IMR-90 (cell line): ENCODE data around the gene CCDC141. TPM values are rescaled to one million over a fixed set of nuclear protein-coding genes. Genes with fewer than 3 reads are reported as not detected.

Experiments
- ATAC-seq: fragments of 200-7000 bp; cut with Tn5 transposase; 2 replicates; pipeline ENCODE4 v1.9.1; 2020; ENCODE audit warnings: low read depth, mild to moderate bottlenecking, moderate library complexity
- BruUV-seq: library from RNA; stranded (reverse); fragments of 400-500 nt; replicated peaks from 2 replicates; lab custom pipeline; 2021; lab: Mats Ljungman, UMichigan
- CTCF ChIA-PET: fragments of 300-600 bp; formaldehyde crosslinking; extraction: SDS; loops from one replicate; lab custom pipeline; 2021; ENCODE audit warnings: antibody characterized with exemption; lab: Yijun Ruan, JAX
- POLR2A ChIA-PET: fragments of 300-600 bp; sonication (Branson Sonifier 250); formaldehyde crosslinking; loops from one replicate; lab custom pipeline; 2022; ENCODE audit warnings: antibody characterized with exemption; ENCODE audit not compliant: unreplicated experiment; lab: Charles Lee
- DNase-seq: peaks from one replicate; pipeline ENCODE4 v3.0.0; 2013
- H2AFZ ChIP-seq: replicated peaks from 2 replicates; pipeline ENCODE3; 2013; ENCODE audit warnings: low read length, mild to moderate bottlenecking; ENCODE audit not compliant: poor library complexity
- H2AK5ac ChIP-seq: 2 replicates; pipeline ENCODE4 v1.6.1; 2013; ENCODE audit warnings: low read depth, low read length, inconsistent platforms
- H2AK9ac ChIP-seq: replicated peaks from 2 replicates; pipeline ENCODE3; 2013; ENCODE audit warnings: mild to moderate bottlenecking, low read depth, low read length, moderate library complexity; ENCODE audit not compliant: poor library complexity
- H2BK120ac ChIP-seq: 2 replicates; pipeline ENCODE4 v1.6.1; 2013; ENCODE audit warnings: low read depth, low read length, inconsistent platforms
- H2BK15ac ChIP-seq: 3 replicates; pipeline ENCODE4 v1.6.1; 2013; ENCODE audit warnings: low read depth, low read length, inconsistent platforms
- H2BK20ac ChIP-seq: 2 replicates; pipeline ENCODE4 v1.6.1; 2013; ENCODE audit warnings: low read depth, mild to moderate bottlenecking, inconsistent platforms, low read length, moderate library complexity
- H2BK5ac ChIP-seq: 2 replicates; pipeline ENCODE4 v1.6.1; 2013; ENCODE audit warnings: mild to moderate bottlenecking, low read depth, low read length, inconsistent platforms; ENCODE audit not compliant: poor library complexity, severe bottlenecking
- H3K14ac ChIP-seq: replicated peaks from 2 replicates; pipeline ENCODE4 v1.6.1; 2013; ENCODE audit warnings: low read depth, low read length, inconsistent platforms
- H3K18ac ChIP-seq: 2 replicates; pipeline ENCODE4 v1.6.1; 2013; ENCODE audit warnings: low read depth, low read length, control low read depth
- H3K23ac ChIP-seq: 2 replicates; pipeline ENCODE4 v1.6.1; 2013; ENCODE audit warnings: low read depth, low read length, inconsistent platforms
- H3K27ac ChIP-seq: 2 replicates; pipeline ENCODE4 v1.5.1; 2013; ENCODE audit warnings: mild to moderate bottlenecking, control low read depth, low read length; ENCODE audit not compliant: insufficient read depth
- H3K27me3 ChIP-seq: 2 replicates; pipeline ENCODE4 v1.6.1; 2013; ENCODE audit warnings: low read length; ENCODE audit not compliant: control insufficient read depth, insufficient read depth
- H3K36me3 ChIP-seq: 2 replicates; pipeline ENCODE4 v1.6.1; 2013; ENCODE audit warnings: low read length, mixed read lengths; ENCODE audit not compliant: control insufficient read depth, insufficient read depth
- H3K4ac ChIP-seq: 2 replicates; pipeline ENCODE4 v1.6.1; 2013; ENCODE audit warnings: low read depth, low read length, inconsistent platforms
- H3K4me1 ChIP-seq: 2 replicates; pipeline ENCODE4 v1.6.1; 2013; ENCODE audit warnings: low read length, mixed read lengths; ENCODE audit not compliant: control insufficient read depth, insufficient read depth
- H3K4me2 ChIP-seq: 2 replicates; pipeline ENCODE4 v1.6.1; 2013; ENCODE audit warnings: low read depth, mild to moderate bottlenecking, control low read depth, low read length, moderate library complexity
- H3K4me3 ChIP-seq: 2 replicates; pipeline ENCODE4 v1.5.1; 2013; ENCODE audit warnings: low read depth, mild to moderate bottlenecking, control low read depth, low read length, moderate library complexity; ENCODE audit not compliant: insufficient read depth
- H3K56ac ChIP-seq: 2 replicates; pipeline ENCODE4 v1.6.1; 2013; ENCODE audit warnings: low read length, inconsistent platforms; ENCODE audit not compliant: insufficient read depth; ENCODE audit errors: extremely low read depth
- H3K79me1 ChIP-seq, 2 experiments: 2 replicates each; pipeline ENCODE4 v1.6.1; 2013; ENCODE audit warnings: low read length in 2 of 2, inconsistent platforms in 1 of 2, low read depth in 1 of 2
- H3K9ac ChIP-seq: 2 replicates; pipeline ENCODE4 v1.6.1; 2013; ENCODE audit warnings: low read depth, low read length, control low read depth
- H3K9me1 ChIP-seq: 2 replicates; pipeline ENCODE4 v1.6.1; 2013; ENCODE audit warnings: low read length, inconsistent platforms; ENCODE audit not compliant: insufficient read depth
- H3K9me3 ChIP-seq: 2 replicates; pipeline ENCODE4 v1.6.1; 2013; ENCODE audit warnings: low read length; ENCODE audit not compliant: control insufficient read depth, insufficient read depth
- H4K20me1 ChIP-seq: 2 replicates; pipeline ENCODE4 v1.6.1; 2013; ENCODE audit warnings: low read length, inconsistent platforms; ENCODE audit not compliant: insufficient read depth
- H4K5ac ChIP-seq: 2 replicates; pipeline ENCODE4 v1.6.1; 2013; ENCODE audit warnings: mild to moderate bottlenecking, low read depth, low read length, control low read depth
- H4K8ac ChIP-seq, 2 experiments: 2 replicates each; pipeline ENCODE4 v1.6.1; 2013; ENCODE audit warnings: low read depth in 2 of 2, low read length in 2 of 2, control low read depth in 1 of 2, inconsistent platforms in 1 of 2
- H4K91ac ChIP-seq: 2 replicates; pipeline ENCODE4 v1.6.1; 2013; ENCODE audit warnings: low read depth, low read length, inconsistent platforms; ENCODE audit not compliant: insufficient read depth
- CHD1 ChIP-seq: IDR thresholded peaks from 2 replicates; pipeline ENCODE4 v1.6.1; 2012; ENCODE audit warnings: low read depth, low read length, improper control_type of control experiment
- ELK1 ChIP-seq: fragments of 150-350 bp; IDR thresholded peaks from 2 replicates; pipeline ENCODE4 v1.6.1; 2016; ENCODE audit warnings: low read depth, mild to moderate bottlenecking, low read length, moderate library complexity, borderline replicate concordance
- FOS ChIP-seq: fragments of 150-350 bp; IDR thresholded peaks from 2 replicates; pipeline ENCODE4 v1.6.1; 2016; ENCODE audit warnings: low read depth, low read length
- MAFK ChIP-seq: IDR thresholded peaks from 2 replicates; pipeline ENCODE4 v1.6.1; 2012; ENCODE audit warnings: low read depth, low read length, improper control_type of control experiment
- MXI1 ChIP-seq: IDR thresholded peaks from 2 replicates; pipeline ENCODE4 v1.6.1; 2012; ENCODE audit warnings: low read depth, mild to moderate bottlenecking, low read length, moderate library complexity, borderline replicate concordance
- RCOR1 ChIP-seq: IDR thresholded peaks from 2 replicates; pipeline ENCODE4 v1.6.1; 2012; ENCODE audit warnings: mild to moderate bottlenecking, low read length, improper control_type of control experiment; ENCODE audit not compliant: insufficient replicate concordance
- SMC3 ChIP-seq: fragments of 150-350 bp; IDR thresholded peaks from 2 replicates; pipeline ENCODE4 v1.6.1; 2016; ENCODE audit warnings: low read depth, mild to moderate bottlenecking, antibody characterized with exemption, low read length, moderate library complexity
- USF2 ChIP-seq: fragments of 150-350 bp; IDR thresholded peaks from 2 replicates; pipeline ENCODE4 v1.6.1; 2017; ENCODE audit warnings: mild to moderate bottlenecking, antibody characterized with exemption, low read length, low read depth
- WGBS, 2 experiments: methylation state at CpG; one replicate each; pipeline versions ENCODE4 v1.1.5 to v1.1.7; 2013; ENCODE audit warnings: missing lambda C conversion rate in 2 of 2; ENCODE audit not compliant: insufficient read length in 1 of 2; ENCODE audit errors: extremely low coverage in 2 of 2; 5-methylcytosine and 5-hydroxymethylcytosine counted together
- dilution Hi-C: fragments of 300-500 bp; cut with HindIII; formaldehyde crosslinking; loops from one replicate; pipeline ENCODE4 v1.14.3; 2018; ENCODE audit warnings: low sequenced_read_pairs; ENCODE audit not compliant: unreplicated experiment
- in situ Hi-C: fragments of 300-500 bp; cut with MboI; formaldehyde crosslinking; loops from 3 replicates; pipeline ENCODE4 v1.14.3; 2019; ENCODE audit warnings: low sequenced_read_pairs, inconsistent platforms, mixed read lengths
- intact Hi-C: fragments of 100-400 bp; cut with micrococcal nuclease; formaldehyde crosslinking; loops from 2 replicates; pipeline ENCODE4 v1.10.0; 2022
- polyA plus RNA-seq, 3 experiments: library from polyadenylated mRNA; depleted of rRNA; stranded (reverse); fragments of >200 nt; gene quantifications; 2 replicates each; pipeline ENCODE4 v1.2.3, GENCODE V29; 2012; ENCODE audit warnings: low replicate concordance in 1 of 3
- total RNA-seq: library from RNA; depleted of rRNA; stranded (reverse); fragments of >200 nt; gene quantifications from 2 replicates; pipeline ENCODE4 v1.2.3, GENCODE V29; 2012

CCDC141 gene
- total and polyA plus RNA-seq, 2 of the 4 experiments (the other 2 are of a cell fraction): not detected

DNA sequence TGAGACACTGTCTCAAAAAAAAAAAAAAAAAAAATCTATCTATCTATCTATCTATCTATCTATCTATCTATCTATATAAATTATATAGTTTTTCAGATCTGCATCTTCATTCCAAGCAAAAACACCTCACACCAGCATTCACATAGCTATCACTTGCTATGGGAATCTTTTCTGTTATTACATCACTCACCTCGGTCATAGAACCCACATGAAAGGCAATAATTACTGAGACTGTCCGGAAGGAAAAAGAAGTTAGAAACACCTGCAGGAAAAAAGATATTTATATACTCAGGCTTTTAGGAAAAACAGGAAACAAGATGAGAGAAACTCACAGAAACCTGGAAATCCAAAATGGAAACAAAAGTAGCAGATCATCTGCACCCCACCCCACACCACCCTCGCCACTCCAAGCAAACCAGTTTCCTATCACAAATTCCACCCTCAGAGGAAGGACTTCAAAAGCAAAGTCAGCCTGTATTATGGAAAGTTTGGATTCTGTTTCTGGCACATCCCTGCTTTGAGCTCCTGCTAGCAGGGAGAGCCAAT is 21.9 kb upstream of the CCDC141 start:
- Histone ChIP-seq H2AK9ac (no peak overlapping the region), H3K9ac (no peak overlapping the region), H3K4me1 (no peaks in the 10 kb centered on the region), H2AFZ (no peak overlapping the region), H3K27me3 (no peaks in the 10 kb centered on the region), H2BK20ac (no peak overlapping the region), H4K91ac (no peak overlapping the region), H3K4me2 (no peak overlapping the region), H4K20me1 (no peaks in the 10 kb centered on the region), H2AK5ac (no peak overlapping the region), H3K27ac (no peak overlapping the region), H3K9me1 (no peaks in the 10 kb centered on the region), H3K4ac (no peak overlapping the region), H2BK15ac (no peak overlapping the region), H3K79me1 (no peaks in the 10 kb centered on the region), H3K23ac (no peak overlapping the region), H3K9me3 (no peaks in the 10 kb centered on the region), H3K14ac (no peak overlapping the region), H3K36me3 (no peaks in the 10 kb centered on the region), H3K4me3 (no peak overlapping the region), H4K5ac (no peak overlapping the region), H2BK120ac (no peak overlapping the region), H2BK5ac (no peak overlapping the region), H3K18ac (no peak overlapping the region), H4K8ac (no peak overlapping the region), H3K56ac (no peak overlapping the region)
- dilution Hi-C loops (no loop called here), in situ Hi-C loops (no loop called here), intact Hi-C loops (no loop called here)
- DNase-seq (no peak), ATAC-seq (no peak)
- ChIA-PET CTCF (no interaction called here), POLR2A (no interaction called here)
- TF ChIP-seq USF2: no peak
- no peak for TF ChIP-seq ELK1
- no peak for TF ChIP-seq CHD1
- no peak for TF ChIP-seq MAFK
- TF ChIP-seq FOS: no peak
- no peak for TF ChIP-seq RCOR1
- TF ChIP-seq SMC3: no peak
- TF ChIP-seq MXI1: no peak
- no CpG with 5 or more reads among the region's 3 CpGs for WGBS, 2 experiments
- BruUV-seq: no TSS peak
